IPS-NIHi7 (cell line): Measurements from ENCODE around the gene PHYHIPL.

ENCODE experiments used
- DNase-seq: peaks from one replicate; pipeline ENCODE4 v3.0.0; 2012; ENCODE audit warnings: mixed read lengths; ENCODE audit errors: extremely low spot score

The PHYHIPL gene

GRCh38 chr10:59176241-59177030, at the start of gene PHYHIPL:
TSS of gene PHYHIPL (plus strand) at chr10:59176643. CDS start at chr10:59176854, 211 bp downstream.
- peak; percentile 42 for DNase-seq

DNA sequence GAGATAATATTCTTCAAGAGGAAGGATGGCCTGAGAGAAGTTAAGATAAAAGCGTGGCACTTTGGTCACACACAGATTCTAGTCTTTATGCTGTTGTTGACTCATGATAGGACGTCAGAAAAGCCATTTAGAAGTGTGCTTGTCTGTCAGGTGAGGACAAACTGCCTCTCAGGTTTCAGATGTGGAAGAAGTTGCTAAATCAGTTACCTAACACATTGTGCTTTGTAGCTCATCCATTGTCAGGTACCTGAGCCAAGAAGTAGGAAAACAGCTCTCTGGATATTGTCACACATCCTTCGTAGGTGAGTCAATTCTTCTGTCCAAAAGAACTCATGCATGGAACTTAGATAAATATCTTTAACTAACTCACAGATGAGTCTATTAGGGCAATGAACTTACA, 49.5 kb upstream of the PHYHIPL start:
- no peak for DNase-seq

DNA sequence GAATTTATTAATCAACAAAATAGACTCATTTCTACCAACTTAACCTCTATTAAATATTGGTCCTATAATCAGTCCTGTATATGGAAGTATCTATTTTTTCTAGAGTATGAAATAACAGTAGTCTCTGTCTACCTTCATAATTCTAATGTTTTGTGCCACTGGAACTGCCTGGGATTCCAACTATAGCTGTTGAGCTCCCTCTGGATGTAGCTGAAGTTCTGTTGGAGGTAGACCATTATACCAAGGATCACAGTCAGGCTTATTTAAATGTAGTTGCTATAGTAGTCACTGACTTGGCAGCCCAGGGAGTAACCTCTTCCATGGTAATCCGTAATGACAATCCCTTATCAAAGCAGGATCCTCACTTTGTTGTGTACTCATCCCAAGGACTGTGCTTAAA, 48.5 kb upstream of the PHYHIPL start:
- no peak for DNase-seq

DNA sequence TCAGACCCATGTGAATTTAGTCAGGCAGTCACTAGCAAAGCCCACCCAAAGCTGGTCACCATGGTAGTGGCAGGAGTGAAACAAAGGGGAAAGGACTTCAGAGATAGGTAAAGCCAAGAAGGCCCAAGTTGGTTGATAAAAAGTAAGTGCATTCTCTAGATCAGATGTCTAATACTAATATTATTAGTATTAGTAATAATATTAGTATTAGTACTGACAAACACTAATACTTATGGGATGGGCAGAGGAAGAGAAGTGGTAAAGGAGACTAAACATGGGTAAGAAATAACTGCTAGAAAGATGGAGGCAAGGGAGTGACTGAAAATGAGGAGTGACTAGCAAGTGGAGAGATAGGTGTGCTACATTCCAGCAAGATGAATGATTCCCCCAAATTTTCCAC, 46.6 kb upstream of the PHYHIPL start:
- DNase-seq, result no peak

DNA sequence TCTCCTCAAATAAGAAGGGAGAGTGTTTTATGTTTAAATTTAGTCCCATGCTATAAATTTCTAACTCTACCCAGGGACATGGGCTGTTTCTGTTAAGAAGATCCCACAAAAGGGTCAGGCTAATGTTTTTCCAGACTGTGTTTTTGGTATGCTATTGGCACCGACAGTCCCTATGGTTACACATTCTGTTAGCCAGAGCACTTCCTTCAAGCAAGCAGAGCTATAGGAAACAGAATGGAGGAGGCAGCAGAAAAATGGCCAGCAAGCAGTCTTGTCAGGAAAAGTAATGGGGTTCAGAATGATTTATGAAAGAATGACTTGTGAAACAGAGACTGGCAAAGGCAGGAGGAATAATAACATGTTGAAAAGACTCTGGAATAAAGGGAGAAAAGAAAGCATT, 44.8 kb upstream of the PHYHIPL start:
- no peak for DNase-seq

- no peak for DNase-seq
These were observed 42.4 kb upstream of the PHYHIPL start for GRCh38 chr10:59133841-59134593.

DNA sequence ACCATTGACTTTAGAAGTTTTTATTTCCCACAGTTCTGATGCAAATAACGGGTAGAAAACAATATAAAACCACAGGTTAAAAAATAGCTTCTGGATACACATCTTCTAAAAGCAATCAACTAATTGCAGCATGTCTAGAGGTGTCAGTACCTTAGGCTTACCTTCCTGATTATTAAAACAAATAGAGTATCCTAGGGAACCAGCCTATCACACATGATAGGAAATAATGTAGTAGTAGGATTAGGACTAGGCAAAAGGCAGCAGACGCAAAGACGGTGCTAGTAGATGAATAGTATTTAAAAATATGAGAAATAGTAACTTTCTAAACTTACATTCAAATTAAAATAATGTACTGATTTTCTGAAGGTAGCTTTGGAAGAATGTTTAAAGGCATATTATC, 41.7 kb upstream of the PHYHIPL start:
- DNase-seq, result no peak

GRCh38 chr10:59135275-59135674, 41.2 kb upstream of the PHYHIPL start:
- DNase-seq, result no peak

GRCh38 chr10:59138052-59138451, 38.4 kb upstream of the PHYHIPL start:
- no peak for DNase-seq

GRCh38 chr10:59143544-59143943, 32.9 kb upstream of the PHYHIPL start:
- DNase-seq, result no peak

GRCh38 chr10:59148701-59149100, 27.7 kb upstream of the PHYHIPL start:
- DNase-seq, result no peak

GRCh38 chr10:59155556-59155955, 20.9 kb upstream of the PHYHIPL start:
- DNase-seq, result no peak

DNA sequence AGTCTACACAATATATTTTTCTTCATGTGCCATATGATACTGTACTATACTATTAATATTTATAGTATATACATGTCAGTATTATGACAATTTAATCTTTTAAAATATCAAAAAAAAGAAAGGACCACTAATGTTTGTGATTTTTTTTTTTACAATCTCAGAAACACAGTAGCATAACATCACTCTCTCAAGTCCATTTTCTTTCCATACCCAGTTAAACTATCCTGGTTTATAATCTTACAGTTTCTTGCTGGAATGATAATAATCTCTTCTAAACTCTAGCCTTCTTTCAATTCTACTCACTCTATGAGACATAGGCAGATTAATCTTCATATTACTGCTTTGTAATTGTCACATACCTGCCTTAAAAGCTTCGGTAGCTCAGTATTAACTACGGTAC, 8.9 kb upstream of the PHYHIPL start:
- DNase-seq, result no peak

GRCh38 chr10:59172567-59172966, 3.9 kb upstream of the PHYHIPL start:
- no peak for DNase-seq

- no peak for DNase-seq
These were observed 3.0 kb upstream of the PHYHIPL start for GRCh38 chr10:59173414-59173813.

GRCh38 chr10:59175538-59176240, 754 bp upstream of the PHYHIPL start:
- no peak for DNase-seq

- peak; percentile 61 for DNase-seq
These were observed 771 bp downstream of the PHYHIPL start for GRCh38 chr10:59177031-59177797.

- DNase-seq, result no peak
These were observed 1.4 kb downstream of the PHYHIPL start for GRCh38 chr10:59177836-59178235.

GRCh38 chr10:59179068-59179467, 2.6 kb downstream of the PHYHIPL start:
- DNase-seq, result no peak

- no peak for DNase-seq
These were observed 4.3 kb downstream of the PHYHIPL start for GRCh38 chr10:59180689-59181270.

GRCh38 chr10:59181668-59182067, 5.2 kb downstream of the PHYHIPL start:
- DNase-seq, result peak; percentile 54
